A673 (cell line): ENCODE measurements around the gene IGLON5. TPM values are rescaled to one million over a fixed set of nuclear protein-coding genes. Genes with fewer than 3 reads are reported as not detected.

Source experiments
- BruUV-seq: library from RNA; stranded (reverse); fragments of 400-500 nt; replicated peaks from 2 replicates; lab custom pipeline; 2021; lab: Mats Ljungman, UMichigan
- CTCF ChIA-PET: fragments of 300-600 bp; sonication (Branson Sonifier 250); formaldehyde crosslinking; loops from one replicate; lab custom pipeline; 2022; ENCODE audit warnings: antibody characterized with exemption; lab: Charles Lee
- POLR2A ChIA-PET: fragments of 300-600 bp; sonication (Branson Sonifier 250); formaldehyde crosslinking; loops from one replicate; lab custom pipeline; 2022; ENCODE audit warnings: antibody characterized with exemption; ENCODE audit not compliant: low non-redundant PET; lab: Charles Lee
- DNase-seq: peaks from one replicate; pipeline ENCODE4 v3.0.0-alpha.2; 2015; ENCODE audit warnings: low spot score
- H3K27ac ChIP-seq: fragments of 200-600 bp; sonication (generic); 2 replicates; pipeline ENCODE4 v1.5.1; 2016; ENCODE audit warnings: mixed run types, low read depth, mild to moderate bottlenecking, mixed read lengths, antibody characterized with exemption, low read length; ENCODE audit not compliant: poor library complexity, severe bottlenecking
- H3K27me3 ChIP-seq: fragments of 200-600 bp; sonication (generic); replicated peaks from 2 replicates; pipeline ENCODE4 v1.6.1; 2017; ENCODE audit warnings: mixed run types, low read depth, mild to moderate bottlenecking, mixed read lengths, antibody characterized with exemption, low read length; ENCODE audit not compliant: insufficient read depth, poor library complexity
- H3K36me3 ChIP-seq: fragments of 200-600 bp; sonication (generic); 2 replicates; pipeline ENCODE4 v1.6.1; 2016; ENCODE audit warnings: mixed run types, mild to moderate bottlenecking, mixed read lengths, antibody characterized with exemption, low read length; ENCODE audit not compliant: insufficient read depth, poor library complexity, severe bottlenecking
- H3K4me1 ChIP-seq: fragments of 200-600 bp; sonication (generic); 2 replicates; pipeline ENCODE4 v1.6.1; 2017; ENCODE audit warnings: mixed run types, mild to moderate bottlenecking, mixed read lengths, antibody characterized with exemption, low read length; ENCODE audit not compliant: insufficient read depth, poor library complexity, severe bottlenecking
- H3K4me3 ChIP-seq: fragments of 200-600 bp; sonication (generic); 2 replicates; pipeline ENCODE4 v1.5.1; 2016; ENCODE audit warnings: low read depth, mixed run types, mild to moderate bottlenecking, mixed read lengths, low read length; ENCODE audit not compliant: poor library complexity, severe bottlenecking
- H3K9me3 ChIP-seq: fragments of 200-600 bp; sonication (generic); 2 replicates; pipeline ENCODE4 v1.6.1; 2016; ENCODE audit warnings: mixed run types, low read depth, mild to moderate bottlenecking, mixed read lengths, antibody characterized with exemption, low read length; ENCODE audit not compliant: poor library complexity, severe bottlenecking
- EZH2 ChIP-seq: fragments of 200-600 bp; sonication (generic); IDR thresholded peaks from 2 replicates; pipeline ENCODE4 v1.6.1; 2017; ENCODE audit warnings: borderline replicate concordance, low read depth, mild to moderate bottlenecking, mixed read lengths, antibody characterized with exemption, low read length; ENCODE audit not compliant: poor library complexity, severe bottlenecking
- intact Hi-C: fragments of 100-400 bp; cut with micrococcal nuclease; formaldehyde crosslinking; loops from one replicate; pipeline ENCODE4 v1.10.0; 2022; ENCODE audit not compliant: unreplicated experiment
- total RNA-seq: library from RNA; stranded (reverse); gene quantifications from 2 replicates; pipeline ENCODE4 v1.2.3, GENCODE V29; 2021
- TF ChIP-seq, protein P1 (sequence below): fragments of 300-800, 200-600 bp; sonication (generic); conservative IDR thresholded peaks from 2 replicates; pipeline ENCODE4 v1.5.1; 2017; ENCODE audit warnings: low read depth, mild to moderate bottlenecking, antibody characterized with exemption, low read length, moderate library complexity, mixed read lengths

The IGLON5 gene
- total RNA-seq, 1 experiment from 2014 or later, result 0.39 TPM

DNA sequence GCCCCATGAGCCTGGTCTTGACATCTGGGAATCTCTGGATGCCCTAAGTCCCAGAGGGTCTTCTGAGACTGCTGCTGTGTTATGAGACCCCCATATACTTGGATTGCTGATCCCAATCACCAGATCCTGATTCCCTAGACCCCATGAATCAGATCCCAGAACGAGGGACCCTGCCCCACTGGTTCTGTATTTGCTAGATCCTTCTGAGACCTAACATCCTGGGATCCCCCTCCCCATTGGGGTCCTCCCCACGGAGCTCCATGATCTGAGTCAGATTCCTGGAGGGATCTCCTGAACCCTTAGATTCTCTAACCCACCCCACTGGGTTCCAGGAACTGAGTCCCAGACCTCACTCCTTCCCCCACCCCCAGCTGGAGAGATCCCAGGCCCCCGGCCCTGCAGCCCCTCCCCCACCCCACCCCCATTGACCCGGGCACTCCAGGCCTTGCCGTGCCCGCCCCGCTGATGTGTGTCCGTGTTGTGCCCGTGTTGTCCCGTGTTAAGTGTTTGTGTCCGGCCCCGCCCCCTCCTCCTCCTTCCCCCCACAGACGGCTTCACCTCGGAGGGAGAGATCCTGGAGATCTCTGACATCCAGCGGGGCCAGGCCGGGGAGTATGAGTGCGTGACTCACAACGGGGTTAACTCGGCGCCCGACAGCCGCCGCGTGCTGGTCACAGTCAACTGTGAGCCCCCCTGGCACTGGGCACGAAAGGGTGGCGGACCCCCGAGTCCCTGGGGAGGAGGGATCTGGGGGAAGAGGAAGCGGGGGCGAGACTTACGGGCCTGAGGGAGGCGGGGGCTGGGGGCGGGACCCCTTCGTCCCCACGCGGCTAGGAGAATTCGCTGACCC is 15.0 kb downstream of the IGLON5 start:
- Histone ChIP-seq H3K4me1 (no peaks in the 10 kb centered on the region), H3K36me3 (no peaks in the 10 kb centered on the region), H3K27ac (no peak overlapping the region), H3K4me3 (no peak overlapping the region), H3K27me3 (peaks cover 8% of the 10 kb centered on the region), H3K9me3 (no peaks in the 10 kb centered on the region)
- BruUV-seq, result no TSS peak
- intact Hi-C loops, result no loop called here
- TF ChIP-seq, protein P1, sequence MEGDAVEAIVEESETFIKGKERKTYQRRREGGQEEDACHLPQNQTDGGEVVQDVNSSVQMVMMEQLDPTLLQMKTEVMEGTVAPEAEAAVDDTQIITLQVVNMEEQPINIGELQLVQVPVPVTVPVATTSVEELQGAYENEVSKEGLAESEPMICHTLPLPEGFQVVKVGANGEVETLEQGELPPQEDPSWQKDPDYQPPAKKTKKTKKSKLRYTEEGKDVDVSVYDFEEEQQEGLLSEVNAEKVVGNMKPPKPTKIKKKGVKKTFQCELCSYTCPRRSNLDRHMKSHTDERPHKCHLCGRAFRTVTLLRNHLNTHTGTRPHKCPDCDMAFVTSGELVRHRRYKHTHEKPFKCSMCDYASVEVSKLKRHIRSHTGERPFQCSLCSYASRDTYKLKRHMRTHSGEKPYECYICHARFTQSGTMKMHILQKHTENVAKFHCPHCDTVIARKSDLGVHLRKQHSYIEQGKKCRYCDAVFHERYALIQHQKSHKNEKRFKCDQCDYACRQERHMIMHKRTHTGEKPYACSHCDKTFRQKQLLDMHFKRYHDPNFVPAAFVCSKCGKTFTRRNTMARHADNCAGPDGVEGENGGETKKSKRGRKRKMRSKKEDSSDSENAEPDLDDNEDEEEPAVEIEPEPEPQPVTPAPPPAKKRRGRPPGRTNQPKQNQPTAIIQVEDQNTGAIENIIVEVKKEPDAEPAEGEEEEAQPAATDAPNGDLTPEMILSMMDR, result no peak
- TF ChIP-seq EZH2, result no peak
- CTCF ChIA-PET, result no interaction called here
- POLR2A ChIA-PET, result no interaction called here
- DNase-seq, result no peak

DNA sequence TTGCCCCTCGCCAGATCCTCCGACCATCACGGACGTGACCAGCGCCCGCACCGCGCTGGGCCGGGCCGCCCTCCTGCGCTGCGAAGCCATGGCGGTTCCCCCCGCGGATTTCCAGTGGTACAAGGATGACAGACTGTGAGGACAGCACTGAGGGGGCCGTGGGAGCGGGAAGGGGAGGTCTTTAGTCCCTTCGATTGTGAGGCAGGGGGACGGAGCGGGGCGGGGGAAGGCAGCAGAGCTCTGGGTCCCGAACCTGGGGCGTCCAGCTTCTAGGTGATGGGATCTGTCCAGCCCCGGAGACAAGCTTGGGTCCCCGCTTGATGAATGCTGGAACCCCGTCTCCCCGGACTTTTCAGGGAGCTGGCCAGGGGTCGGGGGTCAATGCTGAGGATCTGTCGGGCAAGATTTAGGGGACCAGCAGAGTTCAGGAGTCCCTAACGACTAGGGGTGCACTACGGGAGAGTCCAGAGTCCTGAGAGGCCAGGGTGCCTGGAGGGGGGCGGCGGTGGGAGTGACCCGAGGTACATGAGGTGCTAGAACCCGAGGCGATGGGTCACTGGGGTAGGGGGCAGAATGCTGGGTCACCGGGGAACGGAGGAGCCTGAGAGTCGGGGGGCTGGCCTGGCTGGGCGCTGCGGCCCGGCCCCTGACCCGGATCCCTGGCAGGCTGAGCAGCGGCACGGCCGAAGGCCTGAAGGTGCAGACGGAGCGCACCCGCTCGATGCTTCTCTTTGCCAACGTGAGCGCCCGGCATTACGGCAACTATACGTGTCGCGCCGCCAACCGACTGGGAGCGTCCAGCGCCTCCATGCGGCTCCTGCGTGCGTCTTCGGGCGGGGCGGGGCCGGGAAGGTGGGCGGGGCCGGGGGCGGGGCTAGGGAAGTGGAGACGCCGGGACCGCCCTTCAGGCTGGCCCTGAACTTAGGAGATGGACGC is 15.9 kb downstream of the IGLON5 start:
- intact Hi-C loops, result no loop called here
- no TSS peak for BruUV-seq
- peak; percentile 70 for DNase-seq
- H3K36me3 ChIP-seq, result no peaks in the 10 kb centered on the region
- POLR2A ChIA-PET, result no interaction called here
- no peak for TF ChIP-seq EZH2
- TF ChIP-seq, protein P1, result peak; percentile 51
- H3K27me3 ChIP-seq, result peaks cover 8% of the 10 kb centered on the region
- peak overlapping the region; percentile 17 for H3K4me3 ChIP-seq
- CTCF ChIA-PET, result interaction anchor here (1.4 kb wide), 1 partner anchor 12 kb away, joined by 3 read pairs; no protein-coding TSS in a partner anchor
- no peaks in the 10 kb centered on the region for H3K9me3 ChIP-seq
- no peaks in the 10 kb centered on the region for H3K4me1 ChIP-seq
- no peak overlapping the region for H3K27ac ChIP-seq

DNA sequence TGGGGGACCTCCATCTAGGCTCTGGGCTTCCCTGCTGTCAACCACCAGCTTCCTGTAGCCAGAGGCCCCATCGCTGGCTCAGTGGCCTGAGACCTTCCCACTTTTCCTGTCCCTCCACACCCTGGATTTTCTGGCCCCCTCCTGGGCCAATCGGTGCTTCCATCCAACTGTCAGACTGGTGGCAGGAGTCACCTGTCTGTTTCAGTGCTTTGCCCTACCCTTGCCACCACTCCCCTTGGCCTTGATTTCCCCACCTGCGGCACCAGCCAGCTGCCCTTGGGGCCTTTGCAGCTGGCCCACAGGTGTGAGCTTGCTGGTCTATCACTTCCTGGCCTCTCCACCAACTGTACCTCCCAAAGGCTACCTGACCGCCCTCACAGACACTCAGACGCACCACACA is 18.0 kb downstream of the IGLON5 start:
- intact Hi-C loops, result no loop called here
- Histone ChIP-seq H3K27me3 (peaks cover 8% of the 10 kb centered on the region), H3K9me3 (no peaks in the 10 kb centered on the region), H3K27ac (no peak overlapping the region), H3K4me1 (no peaks in the 10 kb centered on the region), H3K36me3 (no peaks in the 10 kb centered on the region), H3K4me3 (no peak overlapping the region)
- ChIA-PET POLR2A (no interaction called here), CTCF (no interaction called here)
- DNase-seq, result no peak
- TF ChIP-seq, protein P1, result no peak
- no peak for TF ChIP-seq EZH2
- no TSS peak for BruUV-seq
